ENCODE results near the gene IL6ST.
A peak's percentile ranks its signal among the peaks of the same experiment; 100 is the strongest.
"Not testable (repeated sequence)": the region's sequence is repeated elsewhere in the genome, so short reads cannot be mapped to it uniquely, and the experiment has no call there.

The IL6ST gene

DNA sequence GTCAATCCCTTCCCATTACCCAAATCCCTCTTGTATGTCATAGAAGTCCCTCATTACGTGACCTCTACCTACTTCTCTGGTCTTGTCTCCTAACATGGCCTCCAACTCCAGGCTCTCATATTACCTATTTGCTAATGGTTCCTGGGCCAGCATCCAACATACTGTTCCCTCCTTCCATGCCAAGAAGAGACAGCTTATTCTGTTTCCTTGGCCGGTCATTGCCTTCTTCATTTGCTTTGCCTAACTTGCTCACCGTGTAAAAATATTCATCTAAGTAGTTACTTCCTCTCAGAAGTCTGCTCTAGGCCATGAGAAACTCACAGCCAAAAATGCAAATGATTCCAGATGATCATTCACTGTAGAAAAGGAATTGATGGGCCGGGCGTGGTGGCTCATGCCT, 8.9 kb upstream of the IL6ST start:
- no peak for DNase-seq

DNA sequence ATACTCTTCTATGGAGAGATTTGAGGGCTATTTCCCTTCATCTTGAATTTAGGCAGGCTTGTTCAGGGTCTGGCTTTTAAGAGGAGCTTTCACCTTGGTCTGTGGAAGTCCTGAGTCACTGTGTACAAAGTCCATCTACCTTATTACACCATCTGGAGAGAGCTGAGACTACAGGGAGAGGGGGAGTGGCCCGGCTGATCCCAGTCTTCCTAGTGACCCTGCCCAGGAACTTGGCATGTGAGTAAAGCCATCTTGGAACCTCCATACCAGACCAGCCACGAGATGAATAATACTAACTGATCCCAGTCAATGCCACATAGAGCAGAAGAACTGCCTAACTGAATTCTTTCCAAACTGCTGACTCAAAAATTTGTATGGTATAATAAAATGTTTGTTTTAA, 8.4 kb upstream of the IL6ST start:
- DNase-seq = no peak

DNA sequence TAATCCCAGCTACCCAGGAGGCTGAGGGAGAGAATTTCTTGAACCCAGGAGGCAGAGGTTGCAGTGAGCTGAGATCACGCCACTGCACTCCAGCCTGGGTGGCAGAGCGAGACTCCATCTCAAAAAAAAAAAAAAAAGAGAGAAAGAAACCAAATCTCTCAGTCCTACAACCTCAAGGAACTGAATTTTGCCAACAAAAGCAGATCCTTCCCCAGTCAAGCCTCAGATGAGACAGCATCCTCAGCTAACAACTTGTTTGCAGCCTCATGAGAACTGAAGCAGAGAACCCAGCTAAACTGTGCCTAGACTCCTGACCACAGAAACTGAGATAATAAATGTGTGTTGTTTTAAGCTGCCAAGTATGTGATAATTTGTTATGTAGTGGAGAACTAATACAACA, 7.5 kb upstream of the IL6ST start:
- no peak for DNase-seq

DNA sequence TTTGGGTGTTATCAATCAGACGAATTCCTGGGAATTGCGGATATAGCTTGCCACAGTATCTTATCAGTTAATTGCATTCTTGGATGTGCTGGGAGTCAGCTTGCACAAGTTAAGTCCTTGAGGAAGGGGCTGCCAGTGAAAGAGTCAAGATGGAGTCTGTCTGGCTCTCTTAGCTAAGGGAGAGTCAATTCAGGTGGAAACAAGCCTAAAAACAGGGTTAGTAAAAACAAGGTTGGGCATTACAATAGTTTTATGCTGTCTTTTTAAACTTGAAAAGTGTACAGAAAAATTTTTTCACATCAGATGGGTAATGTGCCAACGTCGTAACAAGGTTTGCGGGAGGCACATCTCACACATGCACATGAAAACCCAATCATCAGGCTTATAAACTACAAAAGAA, 5.5 kb upstream of the IL6ST start:
- not testable (repeated sequence) for DNase-seq

DNA sequence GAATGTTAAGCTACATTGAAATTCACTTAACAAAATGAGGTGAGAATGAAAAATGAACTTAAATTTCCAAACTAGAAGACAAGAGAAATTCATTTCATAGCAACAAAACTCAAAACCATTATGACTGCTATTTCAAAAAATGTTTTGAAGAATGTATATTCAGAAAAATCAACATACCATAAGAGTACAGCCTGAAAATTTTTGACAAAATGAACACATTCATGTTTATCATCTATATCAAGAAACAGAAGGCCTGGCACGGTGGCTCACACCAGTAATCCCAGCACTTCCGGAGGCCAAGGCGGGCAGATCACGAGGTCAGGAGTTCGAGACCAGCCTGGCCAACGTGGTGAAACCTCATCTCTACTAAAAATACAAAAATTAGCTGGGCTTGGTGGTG, 4.2 kb upstream of the IL6ST start:
- no peak for DNase-seq

DNA sequence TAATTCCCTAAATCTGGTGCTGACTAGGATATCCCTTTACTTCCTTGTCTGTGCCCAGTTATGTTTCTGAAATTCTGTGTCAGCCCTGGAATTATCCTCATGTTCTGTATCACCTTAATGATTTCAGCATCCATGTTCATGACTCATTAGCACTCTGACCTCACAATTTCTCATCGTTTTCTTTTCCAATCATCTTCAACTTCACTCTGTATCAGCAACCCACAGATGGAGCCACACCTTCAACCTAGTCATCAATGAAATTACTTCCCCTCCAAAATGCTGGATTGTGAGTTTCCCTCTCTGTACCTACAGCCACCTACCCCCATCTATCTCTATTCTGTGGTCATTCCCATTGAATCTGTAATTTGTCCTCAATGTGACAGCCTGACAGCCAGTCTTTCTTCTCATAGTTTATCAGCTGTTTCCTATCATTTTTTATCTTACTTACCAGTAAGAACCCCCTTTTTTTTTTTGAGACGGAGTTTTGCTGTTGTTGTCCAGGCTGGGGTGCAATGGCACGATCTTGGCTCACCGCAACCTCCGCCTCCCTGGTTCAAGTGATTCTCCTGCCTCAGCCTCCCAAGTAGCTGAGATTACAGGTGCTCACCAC, 3.1 kb upstream of the IL6ST start:
- DNase-seq = no peak

DNA sequence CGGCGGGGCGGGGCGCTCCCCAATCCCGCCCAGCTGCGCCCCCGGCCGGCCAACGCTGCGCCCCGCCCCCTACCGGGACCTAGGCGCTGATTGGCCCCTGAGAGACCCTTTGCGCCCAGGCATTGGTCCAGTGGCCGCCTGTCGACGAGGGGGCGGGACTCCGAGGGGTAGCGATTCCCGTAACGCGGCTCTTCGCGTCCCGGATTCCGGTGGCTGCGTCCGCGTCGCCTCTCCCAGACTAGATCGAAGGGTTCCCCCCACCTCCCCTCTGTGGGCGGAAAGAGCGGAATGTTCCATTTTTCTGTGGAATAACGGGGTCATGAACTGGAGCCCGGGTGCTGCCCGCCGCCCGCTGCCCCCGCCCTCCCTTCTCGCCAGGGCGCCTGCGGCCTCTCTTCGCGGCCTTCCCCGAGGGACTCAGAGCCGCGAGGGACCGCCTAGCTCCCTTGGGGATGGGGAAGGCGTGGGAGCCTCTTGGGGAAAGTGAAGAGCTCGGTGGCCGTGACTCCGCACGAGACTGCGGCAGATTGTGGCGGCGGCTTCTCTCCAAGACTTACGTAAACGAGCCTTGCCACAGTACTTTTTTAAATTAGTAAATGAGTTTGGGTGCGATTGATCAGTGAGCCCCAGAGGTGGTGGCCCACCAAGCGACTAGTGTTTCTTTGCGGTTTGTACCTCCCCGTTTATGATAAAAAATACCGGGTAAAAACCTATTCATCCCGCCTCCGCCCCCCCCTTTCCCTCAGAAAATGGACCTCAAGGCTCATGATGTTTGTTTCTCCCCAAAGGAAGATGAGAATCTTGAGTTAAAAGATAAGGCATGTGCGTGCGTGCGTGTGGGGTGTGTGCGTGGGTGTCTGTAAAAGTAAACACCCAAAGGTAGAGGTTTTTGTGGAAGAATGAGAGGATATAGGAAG, 493 bp upstream of the IL6ST start:
- peak; percentile 94 for DNase-seq

DNA sequence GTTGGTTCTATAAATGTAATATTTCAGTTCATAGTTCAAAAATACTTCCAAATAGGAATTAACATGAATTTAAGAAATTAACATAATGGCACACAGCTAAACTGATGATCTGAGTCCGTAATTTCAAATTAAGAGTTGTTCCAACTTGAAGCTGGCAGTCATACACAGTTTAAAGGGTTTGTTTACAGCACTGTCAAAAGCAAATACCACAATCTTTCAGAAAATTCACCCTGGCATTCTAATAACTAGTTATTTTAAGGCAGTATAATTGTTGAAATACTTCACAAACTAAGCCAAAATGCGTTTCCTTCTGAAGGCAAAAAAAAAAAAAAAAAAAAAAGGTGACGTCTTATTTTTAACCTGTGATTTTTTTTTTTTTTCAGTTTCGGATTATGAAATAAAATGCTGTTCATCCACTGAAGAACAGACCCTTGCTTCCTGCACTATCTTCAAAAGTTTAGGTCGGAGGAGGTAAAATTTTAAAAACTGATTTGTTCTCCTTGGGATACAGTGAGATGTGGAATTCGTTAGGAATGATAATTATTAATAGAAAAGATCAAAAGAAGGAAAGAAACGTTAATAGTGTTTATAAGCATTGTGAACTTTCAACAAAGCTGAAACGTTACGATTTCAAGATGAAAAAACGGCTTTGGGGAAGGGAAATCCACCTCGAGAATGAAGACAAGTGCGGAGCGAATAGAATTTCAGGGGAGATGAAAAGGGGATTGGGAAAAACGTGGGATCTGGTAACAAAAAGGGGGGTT, 850 bp downstream of the IL6ST start:
- no peak for DNase-seq

DNA sequence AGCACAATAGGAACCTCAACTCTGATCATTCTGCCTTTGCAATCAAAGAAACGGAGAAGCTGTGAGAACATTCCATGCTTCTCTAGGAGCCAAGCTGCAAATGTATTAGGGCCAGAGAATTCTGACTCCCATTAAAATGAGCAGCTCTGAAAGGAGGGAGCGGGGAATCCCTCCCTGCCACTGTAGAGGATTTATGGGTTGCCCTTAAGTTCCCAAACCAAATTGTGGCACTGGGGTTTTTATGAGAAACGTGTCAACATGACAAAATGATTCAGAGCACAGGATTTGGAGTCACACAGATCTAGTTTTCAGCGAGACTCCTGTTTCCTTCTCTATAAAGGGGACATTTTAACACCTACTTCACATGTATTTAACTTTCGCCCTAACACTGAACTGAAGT, 1.8 kb downstream of the IL6ST start:
- no peak for DNase-seq

DNA sequence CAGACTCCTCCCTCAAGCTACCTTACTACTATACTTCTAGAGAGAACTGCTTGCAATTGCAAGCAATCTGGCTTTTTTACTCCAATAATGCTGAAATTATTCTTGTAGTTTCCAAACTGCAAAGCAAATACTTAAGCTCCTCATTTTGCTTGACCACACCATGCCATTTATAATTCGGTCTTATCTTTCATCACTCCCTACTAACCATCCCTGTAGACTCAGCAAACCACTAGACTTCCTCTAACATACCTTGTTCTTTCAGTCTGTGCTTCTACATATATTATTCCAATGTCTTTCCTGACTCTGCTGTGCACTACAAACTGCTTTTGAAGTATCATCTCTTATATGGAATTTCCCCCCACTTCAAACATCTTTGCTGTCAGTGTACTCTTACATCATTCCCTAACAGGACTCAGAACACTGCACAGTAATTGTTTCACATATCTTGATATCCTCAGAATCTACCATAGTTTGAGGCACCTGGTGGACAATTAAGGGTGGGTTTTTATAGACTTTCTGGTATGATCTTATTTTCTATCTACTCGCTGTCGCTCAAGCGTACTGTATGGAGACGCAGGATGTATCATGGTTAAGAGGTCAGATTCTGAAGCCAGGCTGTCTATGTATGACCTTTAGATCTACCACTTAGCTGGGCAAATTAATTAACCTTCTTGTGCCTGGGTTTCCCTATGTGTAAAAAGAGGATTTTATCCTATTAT, 2.8 kb downstream of the IL6ST start:
- no peak for DNase-seq

DNA sequence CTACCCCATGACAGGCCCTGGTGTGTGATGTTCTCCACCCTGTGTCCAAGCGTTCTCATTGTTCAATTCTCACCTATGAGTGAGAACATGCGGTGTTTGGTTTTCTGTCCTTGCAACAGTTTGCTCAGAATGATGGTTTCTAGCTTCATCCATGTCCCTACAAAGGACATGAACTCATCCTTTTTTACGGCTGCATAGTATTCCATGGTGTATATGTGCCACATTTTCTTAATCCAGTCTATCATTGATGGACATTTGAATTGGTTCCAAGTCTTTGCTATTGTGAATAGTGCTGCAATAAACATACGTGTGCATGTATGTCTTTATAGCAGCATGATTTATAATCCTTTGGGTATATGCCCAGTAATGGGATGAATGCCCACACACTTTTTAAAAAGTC, 3.9 kb downstream of the IL6ST start:
- not testable (repeated sequence) for DNase-seq

DNA sequence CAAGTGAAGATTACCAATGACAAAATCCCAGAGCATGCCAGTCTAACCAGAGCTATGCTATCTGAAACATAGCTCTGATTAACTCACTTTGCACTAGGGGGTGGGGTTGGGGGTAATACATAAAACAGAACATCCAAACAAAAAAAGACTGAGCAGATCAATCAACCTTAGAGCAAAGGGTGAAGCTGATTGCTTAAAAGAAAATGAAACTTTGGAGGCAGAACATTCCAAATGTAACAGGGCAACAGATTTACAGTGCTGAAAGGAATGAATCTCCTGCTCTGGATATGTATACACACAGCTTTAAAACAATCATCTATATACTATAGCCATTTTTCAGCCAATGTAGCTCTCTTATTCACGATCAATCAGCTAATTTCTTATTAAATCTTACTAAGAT, 4.9 kb downstream of the IL6ST start:
- DNase-seq = no peak

DNA sequence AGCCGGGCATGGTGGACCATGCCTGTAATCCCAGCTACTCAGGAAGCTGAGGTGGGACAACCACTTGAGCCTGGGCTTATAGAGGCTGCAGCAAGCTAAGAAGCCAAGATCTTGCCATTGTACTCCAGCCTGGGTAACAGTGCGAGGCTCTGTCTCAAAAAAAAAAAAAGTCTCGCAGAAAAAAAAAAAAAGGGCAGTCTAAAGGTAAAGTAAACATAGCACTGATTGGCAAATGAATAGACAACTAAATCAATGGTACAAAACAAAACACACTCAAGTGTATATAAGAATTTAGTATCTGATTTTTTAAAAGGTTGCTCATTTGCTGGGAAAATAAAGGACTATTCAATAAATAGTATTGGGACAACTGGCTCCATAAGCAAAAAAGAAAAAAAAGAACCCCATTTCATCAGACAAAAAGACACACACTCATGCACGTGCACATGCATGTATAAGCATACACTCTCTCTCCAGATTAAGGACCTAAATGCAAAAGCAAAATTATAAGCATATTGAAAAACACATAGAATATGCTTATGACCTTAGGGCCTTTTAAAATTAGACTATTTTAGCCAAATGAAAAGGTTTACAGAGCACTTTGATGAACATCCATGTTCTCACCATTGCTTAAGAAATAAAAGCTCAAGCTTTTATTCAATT, 5.7 kb downstream of the IL6ST start:
- DNase-seq = no peak

DNA sequence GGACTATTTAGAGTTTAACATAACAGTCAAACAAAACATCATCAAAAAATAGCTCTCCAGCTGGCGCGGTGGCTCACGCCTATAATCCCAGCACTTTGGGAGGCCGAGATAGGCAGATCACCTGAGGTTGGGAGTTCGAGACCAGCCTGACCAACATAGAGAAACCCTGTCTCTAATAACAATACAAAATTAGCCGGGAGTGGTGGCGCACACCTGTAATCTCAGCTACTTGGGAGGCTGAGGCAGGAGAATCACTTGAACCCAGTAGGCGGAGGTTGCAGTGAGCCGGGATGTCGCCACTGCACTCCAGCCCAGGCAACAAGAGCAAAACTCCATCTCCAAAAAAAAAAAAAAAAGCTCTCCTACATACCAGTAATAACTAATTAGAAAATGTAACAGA, 6.3 kb downstream of the IL6ST start:
- not testable (repeated sequence) for DNase-seq

DNA sequence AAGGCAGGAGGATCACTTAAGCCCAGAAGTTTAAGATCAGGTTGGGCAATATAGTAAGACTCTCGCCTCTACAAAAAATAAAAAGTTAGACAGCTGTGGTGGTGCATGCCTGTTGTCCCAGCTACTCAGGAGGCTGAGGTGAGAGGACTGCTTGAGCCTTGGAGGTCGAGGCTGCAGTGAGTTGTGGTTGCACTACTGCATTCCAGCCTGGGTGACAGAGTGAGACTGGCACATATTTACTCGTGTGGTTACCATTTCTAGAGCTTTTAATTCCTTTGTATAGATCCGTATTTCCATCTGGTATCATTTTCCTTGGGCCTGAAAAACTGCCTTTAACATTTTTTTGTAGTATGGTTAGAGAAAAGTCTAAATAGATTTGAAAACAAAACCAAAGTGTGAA, 7.8 kb downstream of the IL6ST start:
- no peak for DNase-seq

DNA sequence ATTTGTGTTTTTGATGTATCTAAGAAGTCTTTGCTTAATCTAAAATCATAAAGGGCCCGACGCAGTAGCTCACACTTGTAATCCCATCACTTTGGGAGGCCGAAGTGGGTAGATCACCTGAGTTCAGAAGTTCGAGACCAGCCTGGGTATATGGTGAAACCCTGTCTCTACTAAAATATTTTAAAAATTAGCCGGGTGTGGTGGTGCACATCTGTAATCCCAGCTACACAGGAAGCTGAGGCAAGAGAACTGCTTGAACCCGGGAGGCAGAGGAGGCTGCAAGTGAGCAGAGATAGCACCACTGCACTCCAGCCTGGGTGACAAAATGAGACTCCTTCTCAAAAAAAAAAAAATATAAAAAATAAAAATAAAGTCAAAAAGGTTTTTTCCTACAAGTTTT, 9.6 kb downstream of the IL6ST start:
- DNase-seq = no peak

DNA sequence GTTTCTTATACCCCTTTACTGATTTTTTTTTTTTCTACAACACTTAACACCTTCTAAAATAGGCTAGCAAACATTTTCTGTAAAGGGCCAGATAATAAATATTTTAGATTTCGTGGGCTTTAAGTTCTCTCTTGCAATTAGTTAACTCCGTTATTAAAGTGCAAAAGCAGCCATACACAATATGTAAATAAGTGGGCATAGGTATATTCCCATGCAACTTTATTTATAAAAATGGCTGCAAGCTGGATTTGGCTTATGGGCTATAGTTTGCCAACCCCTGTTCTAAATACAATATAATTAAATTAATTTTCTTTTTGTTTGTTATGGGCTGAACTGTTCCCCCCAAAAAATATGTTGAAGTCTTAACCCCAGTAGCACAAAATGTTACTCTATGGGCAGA, 10.8 kb downstream of the IL6ST start:
- no peak for DNase-seq

DNA sequence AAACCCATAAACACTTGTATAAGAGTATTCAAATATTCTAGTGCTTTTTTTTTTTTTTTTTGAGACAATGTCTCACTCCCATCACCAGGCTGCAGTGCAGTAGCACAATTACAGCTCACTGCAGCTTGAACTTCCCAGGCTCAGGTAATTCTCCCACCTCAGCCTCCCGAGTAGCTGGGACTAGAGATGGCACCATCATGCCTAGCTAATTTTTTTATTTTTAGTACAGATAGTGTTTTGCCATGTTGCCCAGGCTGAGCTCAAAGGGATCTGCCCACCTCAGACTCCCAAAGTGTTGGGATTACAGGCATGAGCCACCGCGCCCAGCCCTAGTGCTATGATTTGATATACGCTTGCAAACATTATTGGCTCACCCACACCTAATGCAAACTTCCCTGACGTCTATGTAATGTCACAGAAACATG, 11.8 kb downstream of the IL6ST start:
- peak; percentile 27 for DNase-seq

DNA sequence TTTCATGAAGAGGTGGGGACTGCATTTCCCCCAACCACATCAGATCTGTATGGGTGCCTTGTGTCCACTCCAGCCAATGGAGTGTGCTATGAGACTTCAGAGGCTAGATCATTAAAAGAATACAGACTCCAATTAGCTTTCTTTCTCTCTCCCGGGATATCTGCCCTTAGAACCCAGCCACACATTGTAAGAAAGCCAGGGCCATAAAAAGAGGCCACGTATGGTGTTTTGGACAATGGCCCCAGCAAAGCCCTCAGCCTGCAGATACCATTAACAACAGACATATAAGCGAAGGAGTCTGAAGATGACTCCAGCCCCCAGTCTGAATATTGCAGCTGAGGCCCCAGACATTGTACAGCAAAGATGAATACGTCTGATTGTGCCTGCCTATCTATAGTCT, 21.5 kb downstream of the IL6ST start:
- DNase-seq = no peak

DNA sequence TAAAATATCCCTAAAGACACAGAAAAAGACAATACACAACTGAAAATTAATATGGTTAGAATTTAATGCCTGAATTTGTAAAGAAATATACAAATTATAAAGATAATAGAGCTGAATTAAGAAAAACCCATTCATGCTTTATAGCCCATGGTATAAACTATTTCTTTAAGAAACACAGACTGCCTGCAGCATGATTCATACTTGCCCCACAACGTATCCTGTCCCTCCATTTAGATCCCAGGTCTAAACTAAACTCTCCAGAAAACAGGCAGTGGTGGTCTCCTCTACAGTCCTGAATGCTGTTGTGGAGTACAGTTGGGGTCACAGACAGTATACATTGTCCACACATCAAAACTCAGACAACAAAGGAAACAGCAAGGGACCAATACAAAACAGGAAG, 24.8 kb downstream of the IL6ST start:
- no peak for DNase-seq

DNA sequence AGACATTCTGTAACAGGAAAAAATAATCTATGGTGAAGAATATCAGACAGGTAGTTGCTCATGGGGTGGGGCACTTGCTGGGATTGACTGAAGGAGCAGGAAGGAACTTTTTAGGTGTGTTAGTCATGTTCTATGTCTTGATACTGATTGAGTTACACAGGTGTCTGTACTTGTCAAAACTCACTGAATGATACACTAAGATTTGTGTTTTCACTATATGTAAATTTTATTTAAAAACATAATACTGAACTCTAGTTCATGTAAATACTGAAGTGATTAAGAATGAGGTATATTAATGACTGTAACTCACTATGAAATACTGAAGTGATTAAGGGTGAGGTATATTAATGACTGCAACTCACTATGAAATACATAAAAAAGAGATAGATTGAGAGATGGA, 28.5 kb downstream of the IL6ST start:
- DNase-seq = no peak

DNA sequence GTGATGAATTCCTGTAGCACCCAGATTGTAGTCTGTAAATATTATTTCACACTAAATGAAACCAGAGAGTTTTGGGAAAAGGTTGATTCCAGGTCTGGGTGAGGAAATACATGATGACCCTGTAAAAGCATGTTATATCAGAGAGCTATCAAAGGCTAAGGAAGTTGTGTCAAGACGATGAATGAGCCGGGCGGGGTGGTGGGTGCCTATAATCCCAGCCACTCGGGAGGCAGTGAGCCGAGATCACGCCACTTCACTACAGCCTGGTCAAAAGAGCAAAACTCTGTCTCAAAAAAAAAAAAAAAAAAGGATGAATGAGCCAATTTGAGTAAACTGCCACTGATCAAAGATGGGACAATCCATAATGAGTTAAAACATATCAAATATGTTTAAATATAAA, 29.2 kb downstream of the IL6ST start:
- no peak for DNase-seq

DNA sequence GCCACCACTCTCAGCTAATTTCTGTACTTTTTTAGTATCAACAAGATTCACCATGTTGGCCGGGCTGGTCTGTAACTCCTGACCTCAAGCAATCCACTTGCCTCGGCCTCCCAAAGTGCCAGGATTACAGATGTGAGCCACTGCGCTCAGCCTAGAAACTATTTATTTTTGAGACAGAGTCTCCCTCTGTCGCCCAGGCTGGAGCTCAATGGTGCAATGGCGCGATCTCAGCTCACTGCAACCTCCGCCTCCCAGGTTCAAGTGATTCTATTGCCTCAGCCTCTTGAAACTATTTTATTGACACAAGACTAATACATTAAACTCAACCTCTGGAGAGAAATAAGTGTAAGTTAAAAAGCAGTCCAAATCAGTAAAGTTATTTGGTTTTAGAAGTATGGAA, 34.0 kb downstream of the IL6ST start:
- DNase-seq = no peak
